Type B pancreatic cell (in vitro differentiated cells): ENCODE measurements around the gene CKM. TPM values are rescaled to one million over a fixed set of nuclear protein-coding genes. Genes with fewer than 3 reads are reported as not detected.

ENCODE experiments used
- DNase-seq: peaks from one replicate; pipeline ENCODE4 v3.0.0; 2021; ENCODE audit warnings: mixed read lengths; ENCODE audit not compliant: unreplicated experiment; ENCODE audit errors: extremely low spot score
- H3K27ac Mint-ChIP-seq: 2 replicates; pipeline ENCODE4 v1.8.0; 2021; ENCODE audit warnings: mild to moderate bottlenecking, mixed read lengths
- H3K27me3 Mint-ChIP-seq: 2 replicates; pipeline ENCODE4 v1.8.0; 2021; ENCODE audit warnings: mixed read lengths
- H3K36me3 Mint-ChIP-seq: 2 replicates; pipeline ENCODE4 v1.8.0; 2021; ENCODE audit warnings: mixed read lengths
- H3K4me1 Mint-ChIP-seq: one replicate; pipeline ENCODE4 v1.8.0; 2021; ENCODE audit warnings: mixed read lengths; ENCODE audit not compliant: unreplicated experiment
- H3K4me3 Mint-ChIP-seq: 2 replicates; pipeline ENCODE4 v1.8.0; 2021; ENCODE audit warnings: mild to moderate bottlenecking, mixed read lengths
- H3K9me3 Mint-ChIP-seq: 2 replicates; pipeline ENCODE4 v1.8.0; 2021; ENCODE audit warnings: mixed read lengths
- CTCF ChIP-seq: fragments of 200-600 bp; sonication (generic); conservative IDR thresholded peaks from 2 replicates; pipeline ENCODE4 v1.5.0; 2021; ENCODE audit warnings: antibody characterized with exemption, mild to moderate bottlenecking
- total RNA-seq: library from RNA; stranded (reverse); gene quantifications from 2 replicates; pipeline ENCODE4 v1.2.1, GENCODE V29; 2021; ENCODE audit warnings: low replicate concordance

Gene CKM
- total RNA-seq, 1 donor from 2014 or later, result 0.24 TPM

- Mint-ChIP-seq H3K36me3 (peaks cover 8% of the 10 kb centered on the region), H3K27ac (peak overlapping the region; percentile 18), H3K9me3 (no peaks in the 10 kb centered on the region), H3K27me3 (no peaks in the 10 kb centered on the region), H3K4me3 (no peak overlapping the region), H3K4me1 (no peaks in the 10 kb centered on the region)
- TF ChIP-seq CTCF, result no peak
- DNase-seq, result no peak
Observed at GRCh38 chr19:45305007-45305406, 17.7 kb downstream of the CKM start.

- Mint-ChIP-seq H3K9me3 (no peaks in the 10 kb centered on the region), H3K27ac (peak overlapping the region; percentile 18), H3K4me1 (no peaks in the 10 kb centered on the region), H3K36me3 (peaks cover 11% of the 10 kb centered on the region), H3K27me3 (no peaks in the 10 kb centered on the region), H3K4me3 (no peak overlapping the region)
- no peak for DNase-seq
- TF ChIP-seq CTCF, result no peak
Observed at GRCh38 chr19:45304141-45304926, 18.3 kb downstream of the CKM start.

GRCh38 chr19:45303269-45304060, 19.2 kb downstream of the CKM start:
- no peak overlapping the region for H3K4me3 Mint-ChIP-seq
- no peak for TF ChIP-seq CTCF
- H3K36me3 Mint-ChIP-seq, result peaks cover 14% of the 10 kb centered on the region
- H3K27ac Mint-ChIP-seq, result no peak overlapping the region
- DNase-seq, result no peak
- no peaks in the 10 kb centered on the region for H3K27me3 Mint-ChIP-seq
- no peaks in the 10 kb centered on the region for H3K9me3 Mint-ChIP-seq
- H3K4me1 Mint-ChIP-seq, result no peaks in the 10 kb centered on the region

- no peak overlapping the region for H3K27ac Mint-ChIP-seq
- H3K27me3 Mint-ChIP-seq, result no peaks in the 10 kb centered on the region
- DNase-seq, result no peak
- no peak for TF ChIP-seq CTCF
- H3K4me3 Mint-ChIP-seq, result no peak overlapping the region
- peaks cover 18% of the 10 kb centered on the region for H3K36me3 Mint-ChIP-seq
- no peaks in the 10 kb centered on the region for H3K9me3 Mint-ChIP-seq
- no peaks in the 10 kb centered on the region for H3K4me1 Mint-ChIP-seq
Observed at GRCh38 chr19:45302416-45302815, 20.3 kb downstream of the CKM start.

DNA sequence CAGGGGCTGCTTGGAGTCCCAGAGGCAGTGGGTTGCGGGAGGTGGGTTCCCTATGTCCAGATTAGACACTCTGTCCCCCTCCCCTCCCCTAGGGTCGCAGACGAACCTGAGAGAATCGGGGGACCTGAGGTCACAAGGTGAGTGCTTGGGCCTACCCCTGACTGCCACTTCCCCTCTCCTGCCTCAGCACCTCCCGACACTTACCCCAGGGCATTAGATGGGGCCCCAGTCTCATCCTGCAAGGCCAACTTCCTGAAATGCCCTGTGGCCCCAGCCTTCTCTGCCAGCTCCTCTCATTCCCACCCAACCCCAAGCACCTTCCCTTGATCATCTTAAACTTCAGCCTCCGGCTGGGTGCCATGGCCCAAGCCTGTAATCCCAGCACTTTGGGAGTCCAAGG, 23.0 kb downstream of the CKM start:
- Mint-ChIP-seq H3K9me3 (no peaks in the 10 kb centered on the region), H3K27ac (no peak overlapping the region), H3K4me1 (no peaks in the 10 kb centered on the region), H3K36me3 (peaks cover 26% of the 10 kb centered on the region), H3K4me3 (no peak overlapping the region), H3K27me3 (no peaks in the 10 kb centered on the region)
- TF ChIP-seq CTCF, result no peak
- DNase-seq, result no peak
